Gastroesophageal sphincter (tissue), 2 donors: Measurements from ENCODE around the gene RNPS1.

Source experiments
- EP300 ChIP-seq: sonication (generic); formaldehyde crosslinking; IDR thresholded peaks from one replicate; pipeline ENCODE4 v1.6.1; 2017; ENCODE audit warnings: antibody characterized with exemption, mild to moderate bottlenecking
- POLR2A ChIP-seq, 2 donors: fragments of 450-650 bp; IDR thresholded peaks; one replicate each; pipeline ENCODE4 v1.6.1; 2017; ENCODE audit warnings: antibody characterized with exemption in 2 of 2, mild to moderate bottlenecking in 2 of 2, moderate library complexity in 1 of 2

- no peak for TF ChIP-seq EP300
- TF ChIP-seq POLR2A (IDR thresholded peaks at IDR 0.05) = peak; percentile 83 to 86
Observed at GRCh38 chr16:2251296-2252111, 16.4 kb downstream of the RNPS1 start, which contains the start of gene ECI1.
